GM19463 (cell line): Measurements from ENCODE around the gene GOLGA6C.
"Not testable (repeated sequence)": the region's sequence is repeated elsewhere in the genome, so short reads cannot be mapped to it uniquely, and the experiment has no call there.

ENCODE experiments used
- ATAC-seq: cut with Tn5 transposase; IDR thresholded peaks from one replicate; pipeline ENCODE4 v1.9.1; 2021; ENCODE audit warnings: mild to moderate bottlenecking, moderate library complexity; ENCODE audit not compliant: unreplicated experiment

The GOLGA6C gene

DNA sequence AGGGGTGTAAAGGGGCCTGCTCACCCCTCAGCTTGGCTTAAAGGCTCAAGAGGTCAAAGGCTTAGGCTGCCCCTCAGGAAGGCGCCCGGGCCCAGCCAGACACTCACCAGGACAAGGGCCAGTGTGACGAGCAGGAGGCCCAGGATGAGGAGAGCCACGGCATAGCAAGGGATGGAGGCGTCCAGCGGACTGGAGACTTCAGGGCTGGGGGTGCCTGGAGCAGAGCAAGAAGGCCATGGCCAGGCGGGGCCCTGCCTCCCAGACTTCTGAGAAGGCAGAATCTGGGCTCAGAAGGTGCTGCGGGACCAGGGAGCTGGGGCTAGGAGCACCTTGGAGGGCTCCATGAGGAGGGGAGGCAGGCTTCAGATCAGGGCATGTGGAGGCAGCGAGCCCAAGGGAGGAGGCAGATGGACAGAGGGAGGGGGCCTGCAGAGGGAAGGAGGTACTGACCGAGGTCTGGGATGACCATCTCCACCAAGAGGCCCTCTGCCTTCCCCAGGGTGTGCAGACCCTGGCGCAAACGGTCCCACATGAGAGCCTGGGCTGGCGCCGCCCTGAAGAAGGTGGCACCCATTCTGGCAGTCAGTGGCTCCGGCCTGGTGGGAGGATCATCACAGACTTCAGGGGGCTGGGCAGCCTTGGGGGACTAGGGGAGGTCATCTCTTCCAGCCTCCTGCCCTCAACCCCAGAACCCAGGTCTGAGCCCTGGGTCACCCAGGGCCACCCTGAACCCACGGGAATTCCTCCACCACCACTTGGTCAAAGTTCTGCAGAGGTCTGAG lies 32.0 kb upstream of the GOLGA6C start:
- no peak for ATAC-seq

DNA sequence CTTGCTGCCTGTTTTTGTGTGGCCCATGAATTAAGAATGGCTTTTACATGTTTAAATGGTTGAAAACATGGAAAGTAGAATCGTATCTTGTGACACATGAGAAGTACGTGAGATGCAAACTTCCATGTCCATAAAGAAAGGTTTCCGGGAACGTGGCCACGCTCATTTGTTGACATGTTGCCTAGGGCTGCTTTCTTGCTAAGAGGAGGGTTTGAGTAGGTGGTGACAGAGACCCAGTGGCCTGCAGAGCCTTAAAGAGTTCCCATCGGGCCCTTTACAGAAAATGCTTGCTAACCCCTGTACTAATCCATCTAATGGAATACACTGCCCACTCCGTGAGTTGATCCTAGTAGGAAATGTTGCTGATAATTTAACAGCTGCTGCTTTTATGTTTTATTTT lies 31.0 kb upstream of the GOLGA6C start:
- ATAC-seq: not testable (repeated sequence)

DNA sequence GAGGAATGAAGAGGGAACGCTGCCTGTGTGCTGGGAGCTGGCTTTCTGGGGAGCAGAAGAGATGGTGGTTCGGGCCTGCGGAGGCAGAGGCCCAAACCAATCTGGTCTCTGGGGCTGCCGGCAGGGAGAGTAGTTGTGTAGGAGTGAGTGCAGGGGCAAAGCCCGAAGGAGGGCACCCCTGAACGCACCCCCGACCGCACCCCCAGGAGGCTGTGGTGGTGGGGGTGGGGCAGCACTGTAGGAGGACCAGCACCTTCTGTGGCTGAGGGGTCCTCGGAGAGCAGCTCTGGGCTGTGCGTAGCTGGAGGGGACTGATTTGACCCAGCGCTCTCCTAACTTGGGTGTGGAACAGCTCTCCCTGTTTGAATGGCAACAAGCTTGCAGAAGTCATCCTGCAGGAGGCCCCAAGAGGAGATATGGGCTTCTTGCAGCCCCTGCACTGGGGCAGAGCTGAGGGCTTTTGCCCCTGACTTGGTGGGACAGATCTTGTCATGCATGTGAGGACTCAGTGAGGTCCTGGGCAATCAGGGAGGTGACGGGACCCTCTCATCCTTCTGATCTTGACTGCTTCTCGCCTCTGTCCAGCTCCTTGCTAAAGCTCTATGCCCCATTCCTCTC lies 30.4 kb upstream of the GOLGA6C start:
- ATAC-seq: no peak

DNA sequence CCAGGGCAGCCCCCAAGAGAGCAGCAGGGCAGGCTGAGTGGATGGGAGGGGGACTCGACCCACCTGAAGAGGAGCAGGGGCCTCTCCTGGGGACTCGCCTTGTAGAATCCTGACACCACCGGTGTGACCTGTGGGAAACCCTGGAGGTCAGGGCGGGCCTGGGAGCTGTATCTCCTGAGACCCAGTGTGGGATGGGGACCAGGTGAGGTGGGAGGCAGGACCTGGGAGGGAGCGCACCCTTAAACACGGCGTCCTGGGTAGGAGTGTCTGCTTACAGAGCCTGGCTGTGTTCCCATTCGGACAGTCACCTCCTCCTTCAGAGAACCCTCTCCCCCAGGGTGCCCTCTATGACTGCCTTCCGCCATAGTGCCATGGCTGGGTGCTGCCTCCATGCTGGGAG lies 29.3 kb upstream of the GOLGA6C start:
- ATAC-seq: no peak

DNA sequence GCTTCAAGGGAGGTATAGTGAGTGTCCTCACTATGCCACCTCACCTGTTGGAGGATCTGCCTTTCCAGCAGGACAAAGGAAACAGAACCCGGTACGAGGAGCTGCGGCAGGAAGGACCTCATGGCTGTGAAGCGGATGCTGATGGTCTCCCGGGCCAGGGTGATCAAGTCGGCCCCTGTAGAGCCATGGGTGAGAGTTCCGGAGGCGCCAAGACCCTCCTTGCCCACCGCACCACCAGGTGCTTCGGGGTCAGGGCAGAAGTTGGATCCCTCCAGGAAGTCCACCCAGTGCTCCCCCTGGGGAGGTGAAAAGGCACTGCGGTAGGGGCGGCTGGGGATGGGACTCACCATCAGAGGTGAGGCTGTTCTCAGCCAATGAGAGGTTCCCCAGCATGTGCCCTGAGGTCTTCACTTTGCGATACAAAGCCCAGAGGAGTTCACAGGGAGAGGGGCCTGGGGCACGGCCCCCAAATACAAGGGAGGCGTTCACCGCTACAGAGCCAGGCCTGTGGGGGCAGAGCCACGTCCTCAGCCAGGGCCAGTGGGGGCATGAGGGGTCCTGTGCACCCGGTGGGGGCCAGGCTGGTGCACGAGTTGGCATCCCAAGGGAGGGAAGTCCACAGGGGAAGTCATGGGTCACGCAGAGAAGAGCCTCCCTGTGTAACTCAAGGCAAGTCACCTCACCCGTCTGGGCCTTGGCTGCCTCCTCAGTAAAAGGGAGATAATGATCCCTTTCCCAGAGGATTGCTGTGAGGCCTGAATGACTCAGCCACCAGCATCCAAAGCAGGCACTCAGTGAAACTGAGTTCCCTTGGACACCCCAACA lies 28.7 kb upstream of the GOLGA6C start:
- ATAC-seq: no peak

DNA sequence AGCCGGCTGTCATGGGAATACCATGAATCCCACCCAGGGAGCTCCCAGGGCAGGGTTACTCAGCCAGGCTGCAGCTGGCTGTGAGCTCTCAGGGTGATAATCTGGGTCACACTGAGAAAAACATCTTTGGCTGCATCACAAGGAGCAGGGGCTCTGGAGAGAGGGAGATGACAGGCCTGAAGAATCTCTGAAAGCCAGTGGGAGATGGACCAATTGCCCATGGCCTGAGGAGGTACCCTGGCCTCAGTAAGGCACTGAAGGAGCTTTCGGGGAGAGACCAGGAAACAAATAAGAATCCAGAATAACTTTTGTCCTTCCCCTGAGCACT lies 28.2 kb upstream of the GOLGA6C start:
- ATAC-seq: no peak

DNA sequence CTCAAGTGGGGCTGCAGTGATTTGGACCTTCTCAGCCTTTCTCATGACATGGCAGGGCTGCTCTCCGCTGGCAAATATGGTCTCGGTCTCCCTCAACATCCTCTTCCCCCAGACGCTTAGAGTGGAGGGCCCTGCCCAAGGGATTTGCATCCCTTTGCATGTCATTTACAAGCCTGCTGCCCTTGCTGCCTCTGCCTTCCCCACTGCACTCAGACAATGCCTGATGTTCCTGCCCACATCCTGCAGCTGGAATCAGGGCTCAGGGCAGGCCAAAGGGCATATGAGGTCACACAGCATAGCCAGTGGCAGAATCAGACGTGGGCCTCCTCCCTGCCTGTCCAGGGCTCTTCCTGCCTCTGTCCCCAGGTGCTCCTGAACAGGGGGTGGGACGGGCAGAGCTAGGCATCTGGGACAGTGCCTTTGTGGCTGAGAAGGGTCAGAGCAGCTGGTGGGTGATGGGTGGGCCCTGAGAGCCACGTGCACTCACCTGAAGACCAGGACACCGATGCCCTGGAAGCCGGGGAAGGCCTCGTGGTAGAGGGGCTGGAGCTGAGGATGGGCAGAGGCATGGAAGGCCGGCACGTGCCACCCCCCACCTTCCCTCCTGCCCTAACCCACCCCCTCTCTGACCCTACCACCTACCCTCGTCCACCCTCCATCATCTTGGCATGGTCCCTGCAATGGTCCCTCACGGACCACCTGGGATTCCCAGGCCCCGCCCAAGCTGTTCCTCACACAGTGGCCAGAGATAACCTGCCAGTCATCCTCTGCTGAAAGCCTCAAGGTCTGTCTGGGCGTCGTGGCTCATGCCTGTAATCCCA lies 27.4 kb upstream of the GOLGA6C start:
- ATAC-seq: no peak

DNA sequence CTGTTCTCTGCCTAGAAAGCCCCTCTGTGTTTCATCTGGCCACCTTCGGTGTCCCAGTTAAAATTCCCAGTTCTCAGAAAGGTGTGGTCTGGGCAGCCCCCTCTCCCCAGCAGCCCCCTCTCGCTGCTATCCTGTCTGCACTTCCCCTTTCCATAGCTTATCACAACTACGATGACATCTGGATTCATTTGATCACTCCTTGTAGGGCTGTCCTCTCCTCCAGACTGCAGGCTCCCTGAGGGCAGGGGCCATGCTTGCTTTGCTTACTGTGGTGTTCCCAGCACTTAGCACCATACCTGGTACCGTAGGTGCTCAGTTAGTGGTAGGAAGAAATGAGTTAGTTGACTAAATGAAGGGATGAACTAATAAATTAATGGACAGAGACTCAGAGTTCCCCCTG lies 26.3 kb upstream of the GOLGA6C start:
- no peak for ATAC-seq

DNA sequence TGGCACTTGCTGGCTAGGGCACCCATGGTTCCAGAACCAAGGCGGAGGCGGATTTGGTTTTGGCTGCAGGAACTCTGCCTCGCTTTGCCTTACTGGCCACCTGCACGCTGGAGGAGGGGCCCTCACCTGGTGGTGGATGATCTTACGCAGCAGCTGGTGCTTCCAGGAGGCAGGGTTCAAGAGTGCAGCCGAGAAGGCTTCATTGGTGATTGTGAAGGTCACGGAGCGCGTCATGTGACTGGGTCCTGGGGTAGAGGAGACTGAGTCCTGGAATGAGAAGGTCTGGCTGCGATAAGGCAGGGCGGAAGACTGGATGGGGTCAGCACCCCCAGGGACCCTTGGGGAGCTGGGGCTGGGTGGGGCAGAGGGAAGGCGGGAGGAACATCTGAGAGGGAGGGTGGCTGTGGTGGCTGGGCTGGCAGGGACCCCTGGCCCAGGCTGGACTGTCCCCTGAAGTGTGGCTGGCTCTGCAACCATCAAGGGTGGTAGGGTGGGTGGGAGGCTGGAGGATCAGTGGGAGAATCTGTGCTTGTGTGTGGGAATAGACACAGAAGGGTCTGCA lies 25.8 kb upstream of the GOLGA6C start:
- no peak for ATAC-seq

DNA sequence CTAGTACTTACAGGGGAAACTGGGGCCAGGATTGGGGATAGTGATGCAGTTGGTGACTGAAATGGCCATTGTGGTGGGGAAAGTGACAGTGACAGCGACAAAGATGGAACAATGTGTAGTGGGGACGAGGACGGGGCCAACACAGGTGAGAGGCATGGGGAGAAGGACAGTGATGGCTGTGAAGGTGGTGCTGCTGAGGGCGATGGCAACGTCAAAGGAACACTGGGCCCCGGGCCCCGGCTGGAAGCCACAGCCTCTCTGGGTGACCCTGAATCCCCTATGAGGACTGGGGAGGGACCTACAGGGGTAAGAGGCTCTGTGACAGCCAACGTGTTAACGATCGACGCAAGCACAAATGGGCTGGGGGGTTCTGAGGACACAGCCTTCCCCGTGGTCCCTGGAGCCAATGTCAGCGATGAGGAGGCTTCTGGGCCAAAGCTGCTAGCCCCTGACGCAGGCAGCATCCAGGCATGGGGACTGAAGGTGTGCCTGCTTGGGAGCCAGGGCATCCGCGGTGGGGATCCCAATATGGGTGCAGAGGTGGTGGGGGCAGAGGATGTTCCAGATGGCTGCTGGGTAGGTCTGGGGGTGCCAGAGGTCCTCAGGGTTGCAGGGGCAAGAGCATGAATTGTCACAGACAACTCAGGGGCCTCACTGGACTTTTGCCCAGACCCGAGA lies 25.2 kb upstream of the GOLGA6C start:
- no peak for ATAC-seq

DNA sequence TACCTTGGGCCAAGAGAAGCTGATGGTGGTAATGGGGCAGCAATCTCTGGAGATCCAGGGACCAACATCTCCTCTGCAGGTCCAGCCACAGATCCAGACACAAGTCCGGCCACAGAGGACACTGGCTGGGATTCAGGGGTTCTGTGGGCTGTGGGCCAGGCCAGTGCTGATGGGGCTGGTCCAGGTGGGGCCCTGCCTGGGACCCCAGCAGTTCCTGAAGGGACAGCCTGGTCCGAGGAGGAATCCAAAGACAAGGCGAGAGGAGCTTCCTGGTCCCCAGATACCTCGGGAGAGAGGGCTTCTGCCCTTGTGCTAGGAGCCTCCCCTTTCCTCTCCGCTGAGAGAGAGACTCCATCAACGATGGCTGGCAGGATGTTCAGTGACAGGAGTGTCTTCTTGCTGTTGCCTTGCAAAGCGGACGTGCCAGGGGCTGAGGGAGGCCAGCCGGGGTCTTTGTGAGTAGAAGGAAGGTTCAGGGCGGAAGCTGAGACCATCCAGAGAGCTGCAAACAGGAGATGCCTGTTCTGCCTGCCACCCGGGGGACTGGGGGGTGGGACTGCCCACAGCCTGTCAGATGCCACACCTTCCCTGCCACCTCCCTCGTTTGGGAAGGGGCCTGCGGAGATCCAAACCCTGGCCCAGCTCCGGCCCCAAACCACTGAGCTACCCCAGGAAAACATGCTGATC lies 24.5 kb upstream of the GOLGA6C start:
- ATAC-seq: no peak

DNA sequence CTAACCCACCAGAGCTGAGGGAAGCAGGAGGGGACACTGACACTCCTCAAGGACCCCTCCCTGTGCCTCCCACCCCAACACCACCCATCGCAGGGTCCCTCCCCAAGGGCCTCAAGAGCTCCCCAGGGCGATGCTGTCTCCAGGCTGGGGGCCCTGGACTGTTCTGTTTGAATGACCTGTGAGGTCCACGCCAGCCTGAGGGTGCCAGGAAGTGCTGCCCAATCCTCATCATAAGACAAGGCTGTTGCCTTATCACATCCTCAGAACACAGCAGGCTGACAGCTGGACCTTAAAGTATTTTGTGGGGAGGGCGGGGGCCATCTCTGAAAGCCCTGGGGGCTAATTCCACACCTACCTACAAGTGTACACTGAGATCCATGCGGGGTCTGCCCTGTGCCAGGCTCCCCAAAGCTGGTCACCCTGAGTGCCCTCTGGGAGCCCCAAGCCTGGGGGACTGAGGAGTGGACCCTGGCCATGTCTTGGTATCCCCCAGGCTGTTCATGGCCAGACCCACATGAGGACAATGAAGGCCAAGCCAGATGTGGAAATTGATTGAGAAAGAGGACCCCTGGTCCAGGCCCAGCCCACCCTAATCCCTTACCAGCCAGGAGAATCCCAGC lies 23.8 kb upstream of the GOLGA6C start:
- ATAC-seq: no peak

DNA sequence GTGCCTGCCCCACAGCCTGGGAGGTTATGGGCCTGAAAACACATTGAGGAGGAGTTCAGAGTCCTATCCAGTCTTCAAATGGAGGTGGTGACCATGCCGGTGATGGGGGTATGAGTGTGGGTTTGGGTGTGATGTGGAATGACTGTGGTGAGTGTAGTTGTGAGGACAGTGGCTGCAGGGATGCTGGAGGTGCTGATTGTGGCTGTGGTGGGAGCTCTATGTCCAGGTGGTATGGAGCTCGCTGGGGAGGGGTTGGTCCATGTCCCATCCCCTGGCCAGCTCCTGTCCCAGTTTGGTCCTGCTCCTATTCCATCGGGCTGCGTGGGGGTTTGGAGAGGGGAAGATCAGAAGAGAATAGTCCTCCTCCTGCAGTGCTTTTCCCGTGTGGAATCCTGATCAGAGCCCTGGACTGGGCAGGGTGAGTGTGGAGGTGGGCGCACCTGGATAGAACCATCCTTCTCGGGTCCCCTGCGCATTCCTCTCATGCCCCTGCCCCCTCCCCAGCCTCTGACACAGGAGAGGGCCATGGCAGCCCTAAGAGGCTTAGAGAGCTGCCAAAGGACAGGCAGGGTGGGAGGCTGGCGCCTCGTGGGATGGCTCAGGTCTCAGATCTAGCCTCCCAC lies 23.0 kb upstream of the GOLGA6C start:
- no peak for ATAC-seq

DNA sequence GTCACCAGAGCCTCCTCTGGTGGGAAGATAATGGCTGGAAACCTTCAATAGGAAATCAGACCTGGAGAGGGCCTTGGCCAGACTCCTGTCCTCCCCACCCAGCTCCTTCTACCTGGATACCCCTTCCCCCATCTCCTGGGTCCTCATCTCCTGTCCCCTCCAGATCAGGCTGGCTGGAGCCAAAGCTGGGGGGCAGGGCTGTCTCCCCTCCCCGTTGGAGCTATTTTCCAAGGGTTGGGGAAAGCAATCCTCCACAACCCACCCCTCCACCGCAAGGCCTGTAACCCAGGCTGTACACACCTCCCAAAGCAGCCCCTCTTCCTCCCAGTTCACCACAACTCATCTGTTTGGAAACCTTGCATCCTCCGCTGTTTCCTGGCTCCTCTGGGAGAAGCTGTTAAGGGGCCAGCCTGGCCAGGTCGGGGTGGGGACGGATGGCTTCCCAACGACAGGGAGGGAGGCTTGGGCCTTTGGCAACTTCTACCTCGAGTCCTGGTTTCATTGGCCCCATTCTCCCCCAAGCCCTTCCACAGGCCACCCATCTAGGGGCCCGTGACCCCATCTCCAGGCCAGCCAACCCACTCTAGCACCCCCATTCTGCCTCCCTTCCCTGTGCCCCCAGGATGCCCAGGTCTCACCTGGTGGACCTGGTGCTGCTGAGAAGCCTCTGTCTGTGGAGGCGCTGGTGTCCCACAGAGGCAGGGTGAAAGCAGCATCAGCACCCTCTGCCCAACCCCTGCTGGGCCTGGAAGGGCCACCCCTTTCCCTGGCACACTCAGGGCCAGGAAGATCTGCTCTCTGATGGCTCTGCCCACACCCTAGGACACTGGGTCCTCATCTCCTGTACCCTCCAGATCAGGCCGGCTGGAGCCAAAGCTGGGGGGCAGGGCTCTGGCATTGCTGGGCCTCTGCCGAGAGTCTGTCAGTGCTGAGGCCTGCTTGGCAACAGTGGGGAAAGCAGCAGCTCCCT lies 22.1 kb upstream of the GOLGA6C start:
- ATAC-seq: no peak

DNA sequence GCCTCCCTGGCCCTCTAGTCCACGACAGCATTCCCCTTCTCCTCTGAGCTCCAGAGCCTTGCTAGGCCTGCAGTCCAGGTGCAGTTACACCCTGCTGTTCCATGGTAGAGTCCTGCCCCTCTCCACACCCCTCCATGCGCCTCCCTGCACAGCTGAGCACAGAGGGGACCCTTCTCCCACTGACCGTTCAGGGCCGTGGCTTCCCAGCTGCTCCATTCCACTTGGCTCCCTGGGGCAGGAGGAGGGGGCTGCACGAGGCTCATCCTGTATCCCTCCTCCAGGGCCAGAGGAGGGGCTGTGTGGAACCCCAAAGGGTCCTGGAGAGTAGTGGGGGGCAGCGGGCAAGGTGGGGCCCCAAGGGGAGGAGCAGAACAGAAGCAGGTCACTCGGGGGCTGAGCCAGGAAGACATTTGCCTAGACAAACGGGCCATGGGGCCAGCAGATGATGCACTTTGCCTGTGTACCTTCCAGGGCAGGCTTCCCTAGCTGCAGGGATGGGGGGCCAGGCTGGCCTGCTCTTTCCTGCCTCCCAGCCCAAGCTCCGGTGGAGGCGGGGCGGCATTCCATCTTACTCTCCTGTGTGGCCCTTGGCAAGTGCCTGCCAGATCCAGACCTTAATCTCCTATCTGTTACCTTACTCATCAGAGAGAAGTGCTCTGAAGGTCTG lies 20.7 kb upstream of the GOLGA6C start:
- ATAC-seq: no peak

DNA sequence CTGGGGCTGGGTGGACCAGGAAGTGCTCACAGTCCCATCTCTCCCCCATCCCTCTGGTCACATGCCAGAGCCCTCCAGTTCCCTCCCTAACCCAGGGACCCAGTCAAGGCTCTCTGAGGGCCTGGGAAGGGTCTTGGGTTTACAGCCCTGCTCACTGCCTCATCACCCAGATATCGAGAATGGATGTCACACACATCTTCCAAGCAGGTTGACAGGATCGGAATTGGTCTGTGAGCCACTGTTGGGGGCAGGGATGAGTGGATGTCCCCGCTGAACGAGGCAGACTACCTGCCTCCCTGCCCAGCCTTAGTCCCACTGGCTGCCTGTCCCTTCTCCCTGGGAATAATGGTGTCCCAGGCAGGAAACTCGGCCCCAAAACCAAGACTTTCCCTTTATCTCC lies 20.0 kb upstream of the GOLGA6C start:
- no peak for ATAC-seq

DNA sequence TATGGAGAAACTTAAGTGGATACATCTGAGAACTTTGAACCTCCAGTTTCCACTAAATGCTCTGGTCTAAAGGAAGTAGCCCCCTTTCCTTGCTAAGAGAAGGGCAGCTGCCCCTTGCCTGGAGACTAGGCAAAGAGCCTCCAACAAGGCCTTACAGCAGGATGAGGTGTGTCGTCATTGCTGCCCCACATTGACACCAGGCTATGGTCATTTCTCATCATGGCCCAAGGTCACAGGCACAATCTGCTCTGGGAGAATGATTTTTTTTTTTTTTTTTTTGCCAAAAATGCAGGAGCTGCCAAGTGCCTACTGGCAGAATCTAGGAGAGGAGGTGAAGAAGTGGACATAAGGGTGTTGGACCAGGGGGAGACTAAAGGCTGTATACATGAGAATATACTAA lies 12.4 kb upstream of the GOLGA6C start:
- ATAC-seq: not testable (repeated sequence)
